Thyroid gland (tissue), 4 donors: Measurements from ENCODE around the gene TFF2. TPM values are rescaled to one million over a fixed set of nuclear protein-coding genes. Genes with fewer than 3 reads are reported as not detected.

Source experiments
- DNase-seq, 2 donors: peaks; one replicate each; pipeline ENCODE4 v3.0.0-alpha.2; 2019
- H3K27ac ChIP-seq, 3 donors: fragments of 200-600 bp; sonication (generic); 1 replicate in 2 of 3; 2 replicates in 1 of 3; pipeline ENCODE4 v1.5.1; 2016 to 2019; ENCODE audit warnings: mild to moderate bottlenecking in 1 of 3, moderate library complexity in 1 of 3
- H3K27me3 ChIP-seq: fragments of 200-600 bp; sonication (generic); one replicate; pipeline ENCODE4 v1.5.1; 2019
- H3K36me3 ChIP-seq, 2 donors: fragments of 200-600 bp; sonication (generic); one replicate each; pipeline ENCODE4 v1.5.1; 2016 to 2019
- H3K4me1 ChIP-seq, 2 donors: fragments of 200-600 bp; sonication (generic); one replicate each; pipeline ENCODE4 v1.5.1; 2017 to 2019
- H3K4me3 ChIP-seq, 3 donors: fragments of 200-600 bp; sonication (generic); replicated peaks in 1 of 3; 1 replicate in 2 of 3; 2 replicates in 1 of 3; pipeline ENCODE4 v1.5.1; 2016; ENCODE audit warnings: mild to moderate bottlenecking in 1 of 3
- H3K9me3 ChIP-seq: fragments of 200-600 bp; sonication (generic); one replicate; pipeline ENCODE4 v1.5.1; 2017
- POLR2A ChIP-seq, 2 donors: fragments of 450-650 bp; IDR thresholded peaks; one replicate each; pipeline ENCODE4 v1.6.1; 2017; ENCODE audit warnings: antibody characterized with exemption in 2 of 2, mild to moderate bottlenecking in 2 of 2, moderate library complexity in 1 of 2
- WGBS, 2 donors: methylation state at CpG; one replicate each; pipeline ENCODE4 v1.1.5; 2017; 5-methylcytosine and 5-hydroxymethylcytosine counted together
- intact Hi-C: fragments of 100-400 bp; cut with DNase I; formaldehyde crosslinking; loops from one replicate; pipeline ENCODE4 v1.15.1; 2023
- total RNA-seq, 4 donors: library from RNA; depleted of rRNA; stranded (reverse); fragments of >200 nt; gene quantifications; one replicate each; pipeline ENCODE4 v1.2.3, GENCODE V29; 2016
- TF ChIP-seq, protein P1 (sequence below), 6 experiments: fragments of 200-600 bp in 3 of 6; fragments of 450-650 bp in 3 of 6; sonication (generic) in 3 of 6; IDR thresholded peaks; one replicate each; pipeline ENCODE4 v1.5.1; 2016 to 2019; ENCODE audit warnings: antibody characterized with exemption in 6 of 6, mild to moderate bottlenecking in 2 of 6, inconsistent platforms in 1 of 6, moderate library complexity in 1 of 6

TFF2 gene
- total RNA-seq, 4 donors from 2014 or later, result 2.5 to 14.3 TPM; not detected in 2

DNA sequence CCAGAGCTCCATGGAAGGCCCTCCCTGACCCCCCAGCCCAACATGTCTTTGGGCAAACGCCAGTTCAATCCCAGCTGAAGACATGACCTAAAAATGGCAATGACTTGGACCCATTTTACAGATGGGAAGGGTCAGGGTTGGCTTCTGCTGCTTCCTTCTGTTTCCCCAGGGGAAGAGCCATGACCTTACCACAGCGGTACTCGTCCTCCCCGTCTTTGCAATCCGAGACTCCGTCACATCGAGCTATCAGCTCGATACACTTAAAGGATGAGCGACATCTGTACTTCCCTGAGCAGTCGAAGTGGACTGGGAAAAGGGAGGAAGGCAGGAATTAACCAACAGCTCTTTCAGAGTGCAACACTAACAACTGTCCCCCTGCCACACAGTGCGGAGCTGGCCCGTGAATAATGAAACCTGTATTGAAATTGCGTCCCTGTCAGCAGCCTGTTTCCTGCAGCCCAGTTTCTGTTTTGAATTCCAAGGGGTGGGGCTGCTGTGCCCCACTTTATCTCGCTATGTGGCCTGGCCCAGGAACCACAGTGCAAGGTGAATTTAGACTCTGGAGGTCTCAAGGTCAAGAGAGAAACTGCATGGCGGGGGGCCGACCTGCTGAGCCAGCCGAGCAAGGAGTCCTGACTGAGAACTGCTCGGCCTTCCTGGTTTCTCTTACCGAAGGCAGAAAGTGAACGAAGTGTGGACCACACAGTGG, 38.1 kb upstream of the TFF2 start:
- no peak overlapping the region for H3K4me3 ChIP-seq
- H3K9me3 ChIP-seq, result no peaks in the 10 kb centered on the region
- no peaks in the 10 kb centered on the region for H3K27me3 ChIP-seq
- peaks cover 19 to 31% of the 10 kb centered on the region in 2 donors for H3K4me1 ChIP-seq
- peak overlapping the region; percentile 22 to 91 (median 76) for H3K27ac ChIP-seq
- intact Hi-C loops, result loop anchor here (10.0 kb wide), 1 partner anchor 74 kb away; the partner anchor contains the start of gene TFF3
- peak in 1 of 2 donors; percentile 29 for TF ChIP-seq POLR2A (IDR thresholded peaks at IDR 0.05)
- TF ChIP-seq, protein P1, sequence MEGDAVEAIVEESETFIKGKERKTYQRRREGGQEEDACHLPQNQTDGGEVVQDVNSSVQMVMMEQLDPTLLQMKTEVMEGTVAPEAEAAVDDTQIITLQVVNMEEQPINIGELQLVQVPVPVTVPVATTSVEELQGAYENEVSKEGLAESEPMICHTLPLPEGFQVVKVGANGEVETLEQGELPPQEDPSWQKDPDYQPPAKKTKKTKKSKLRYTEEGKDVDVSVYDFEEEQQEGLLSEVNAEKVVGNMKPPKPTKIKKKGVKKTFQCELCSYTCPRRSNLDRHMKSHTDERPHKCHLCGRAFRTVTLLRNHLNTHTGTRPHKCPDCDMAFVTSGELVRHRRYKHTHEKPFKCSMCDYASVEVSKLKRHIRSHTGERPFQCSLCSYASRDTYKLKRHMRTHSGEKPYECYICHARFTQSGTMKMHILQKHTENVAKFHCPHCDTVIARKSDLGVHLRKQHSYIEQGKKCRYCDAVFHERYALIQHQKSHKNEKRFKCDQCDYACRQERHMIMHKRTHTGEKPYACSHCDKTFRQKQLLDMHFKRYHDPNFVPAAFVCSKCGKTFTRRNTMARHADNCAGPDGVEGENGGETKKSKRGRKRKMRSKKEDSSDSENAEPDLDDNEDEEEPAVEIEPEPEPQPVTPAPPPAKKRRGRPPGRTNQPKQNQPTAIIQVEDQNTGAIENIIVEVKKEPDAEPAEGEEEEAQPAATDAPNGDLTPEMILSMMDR (IDR thresholded peaks at IDR 0.05), result no peak
- no peaks in the 10 kb centered on the region for H3K36me3 ChIP-seq
- 55 to 64% methylated on average over 20 of the region's 20 CpGs for WGBS, 2 donors
- DNase-seq, result peak; percentile 60 to 66

DNA sequence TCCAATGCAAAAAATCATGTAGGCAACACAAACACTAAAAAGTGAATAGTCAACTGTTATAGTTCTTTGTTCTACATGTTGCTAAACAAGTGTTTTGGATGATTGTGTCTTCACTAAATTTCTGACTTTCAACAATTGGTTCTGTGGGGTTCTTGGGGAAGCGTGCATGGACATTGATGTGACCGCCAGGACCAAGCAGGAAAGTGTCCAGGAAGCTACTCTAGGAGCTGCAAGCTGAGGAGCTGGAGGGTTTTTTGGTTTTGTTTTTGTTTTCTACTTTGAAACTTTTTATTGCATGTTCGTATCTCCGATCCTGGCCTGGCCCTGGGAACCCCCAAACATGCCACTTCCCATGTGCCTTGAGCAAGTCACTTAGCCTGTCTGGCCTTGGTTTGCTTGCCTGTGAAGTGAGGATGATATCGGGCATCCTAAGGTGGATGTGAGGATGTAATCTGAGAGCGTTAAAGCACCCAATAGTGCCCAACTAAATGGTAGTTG, 37.1 kb upstream of the TFF2 start:
- Histone ChIP-seq H3K4me3 (no peak overlapping the region), H3K4me1 (peaks cover 16 to 27% of the 10 kb centered on the region in 2 donors), H3K9me3 (no peaks in the 10 kb centered on the region), H3K27me3 (no peaks in the 10 kb centered on the region), H3K27ac (no peak overlapping the region), H3K36me3 (no peaks in the 10 kb centered on the region)
- DNase-seq, result no peak
- TF ChIP-seq, protein P1 (IDR thresholded peaks at IDR 0.05), result no peak
- TF ChIP-seq POLR2A (IDR thresholded peaks at IDR 0.05), result no peak
- 94 to 95% methylated on average over 6 of the region's 6 CpGs for WGBS, 2 donors
- intact Hi-C loops, result loop anchor here (10.0 kb wide), 1 partner anchor 73 kb away; the partner anchor contains the start of gene TFF3

DNA sequence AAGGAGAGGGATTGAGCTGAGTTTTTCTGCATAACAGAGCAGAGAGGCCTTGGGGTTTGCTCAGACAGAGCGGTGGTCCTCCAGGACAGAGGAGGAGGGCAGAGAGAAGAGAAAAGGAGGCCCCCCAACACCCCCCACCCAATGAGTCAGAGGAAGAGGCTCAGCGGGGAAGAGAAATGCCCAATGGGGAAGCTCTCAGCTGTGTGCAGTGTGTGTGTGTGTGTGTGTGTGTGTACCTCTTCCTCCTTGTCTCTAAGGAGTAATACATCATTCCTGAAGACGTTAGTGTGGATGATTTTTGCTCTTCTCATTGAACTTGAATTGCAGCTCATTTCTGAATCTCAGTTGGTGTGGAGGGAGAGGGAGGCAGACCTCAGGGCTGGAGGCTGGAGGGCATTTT, 36.4 kb upstream of the TFF2 start:
- Histone ChIP-seq H3K27me3 (no peaks in the 10 kb centered on the region), H3K9me3 (no peaks in the 10 kb centered on the region)
- DNase-seq, result no peak

DNA sequence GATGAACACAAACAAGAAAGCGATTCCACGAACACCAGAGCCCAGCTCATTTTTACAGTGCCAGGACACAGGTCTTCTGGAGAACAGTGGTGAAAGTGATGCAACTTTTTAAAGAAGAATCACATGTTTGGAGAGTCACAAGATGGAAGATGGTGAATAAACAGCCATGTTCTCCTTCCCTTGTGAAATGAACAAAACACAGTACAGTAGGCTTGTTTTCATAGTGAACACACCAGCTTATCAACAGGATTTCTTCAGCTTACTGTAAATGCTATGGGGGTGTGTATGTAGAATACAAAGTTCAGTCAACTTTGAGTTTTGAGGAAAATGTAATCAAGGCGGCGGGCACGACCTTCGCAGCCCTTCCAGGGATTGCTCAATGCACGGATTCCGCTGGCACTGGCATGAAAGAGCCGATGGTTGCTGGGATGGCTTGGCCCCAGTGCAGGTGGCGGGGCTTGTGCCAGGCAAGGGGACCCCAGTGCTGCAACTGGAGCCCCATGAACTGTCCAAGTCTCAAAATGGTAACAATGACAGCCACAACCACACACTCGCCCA, 35.3 kb upstream of the TFF2 start:
- Histone ChIP-seq H3K27me3 (no peaks in the 10 kb centered on the region), H3K9me3 (no peaks in the 10 kb centered on the region), H3K4me3 (no peak overlapping the region), H3K36me3 (no peaks in the 10 kb centered on the region), H3K4me1 (peaks cover 16 to 30% of the 10 kb centered on the region in 2 donors), H3K27ac (no peak overlapping the region)
- WGBS, 2 donors, result 92 to 95% methylated on average over 10 to 11 of the region's 11 CpGs
- intact Hi-C loops, result loop anchor here (10.0 kb wide), 1 partner anchor 71 kb away; the partner anchor contains the start of gene TFF3
- DNase-seq, result no peak
- TF ChIP-seq, protein P1 (IDR thresholded peaks at IDR 0.05), result no peak
- TF ChIP-seq POLR2A (IDR thresholded peaks at IDR 0.05), result no peak

More for the DNA sequence above, 36.4 kb upstream of the TFF2 start:
- no peak for TF ChIP-seq POLR2A (IDR thresholded peaks at IDR 0.05)
- TF ChIP-seq, protein P1 (IDR thresholded peaks at IDR 0.05), result no peak
- no peaks in the 10 kb centered on the region for H3K36me3 ChIP-seq
- H3K4me3 ChIP-seq, result no peak overlapping the region
- H3K27ac ChIP-seq, result no peak overlapping the region
- peaks cover 14 to 27% of the 10 kb centered on the region in 2 donors for H3K4me1 ChIP-seq
- intact Hi-C loops, result loop anchor here (10.0 kb wide), 1 partner anchor 72 kb away; the partner anchor contains the start of gene TFF3
- 71 to 81% methylated on average over 3 of the region's 3 CpGs for WGBS, 2 donors
